Mesothelial cell of epicardium (in vitro differentiated cells): ENCODE measurements around the gene ADRA2C. TPM values are rescaled to one million over a fixed set of nuclear protein-coding genes. Genes with fewer than 3 reads are reported as not detected.

Source experiments
- DNase-seq, 2 experiments: peaks; one replicate each; pipeline ENCODE4 v3.0.0; 2021; ENCODE audit warnings: low spot score in 2 of 2; ENCODE audit not compliant: unreplicated experiment in 2 of 2
- H3K27ac Mint-ChIP-seq: 2 replicates; pipeline ENCODE4 v1.8.0; 2021; ENCODE audit warnings: mixed read lengths
- H3K27me3 Mint-ChIP-seq: 2 replicates; pipeline ENCODE4 v1.8.0; 2021; ENCODE audit warnings: low read depth, mixed read lengths
- H3K36me3 Mint-ChIP-seq: 2 replicates; pipeline ENCODE4 v1.8.0; 2021; ENCODE audit warnings: mixed read lengths
- H3K4me1 Mint-ChIP-seq: 2 replicates; pipeline ENCODE4 v1.8.0; 2021; ENCODE audit warnings: mixed read lengths
- H3K4me3 Mint-ChIP-seq: 2 replicates; pipeline ENCODE4 v1.8.0; 2021; ENCODE audit warnings: mild to moderate bottlenecking, moderate library complexity, mixed read lengths
- H3K9me3 Mint-ChIP-seq: 2 replicates; pipeline ENCODE4 v1.8.0; 2021; ENCODE audit warnings: mixed read lengths
- CTCF ChIP-seq: fragments of 200-600 bp; sonication (generic); IDR thresholded peaks from one replicate; pipeline ENCODE4 v1.5.0; 2021; ENCODE audit warnings: antibody characterized with exemption; ENCODE audit not compliant: unreplicated experiment
- total RNA-seq: library from RNA; stranded (reverse); gene quantifications from 3 replicates; pipeline ENCODE4 v1.2.1, GENCODE V29; 2021

The ADRA2C gene
- total RNA-seq, 1 donor from 2014 or later, result 2.1 TPM

- no peak for TF ChIP-seq CTCF
- H3K9me3 Mint-ChIP-seq, result no peaks in the 10 kb centered on the region
- no peak overlapping the region for H3K4me3 Mint-ChIP-seq
- peaks cover 9% of the 10 kb centered on the region for H3K4me1 Mint-ChIP-seq
- H3K27me3 Mint-ChIP-seq, result peaks cover 35% of the 10 kb centered on the region
- no peak for DNase-seq
- no peak overlapping the region for H3K27ac Mint-ChIP-seq
- H3K36me3 Mint-ChIP-seq, result no peaks in the 10 kb centered on the region
These were observed 36.6 kb downstream of the ADRA2C start for GRCh38 chr4:3802571-3803474.

- H3K4me1 Mint-ChIP-seq, result peaks cover 12% of the 10 kb centered on the region
- DNase-seq, result no peak
- no peak for TF ChIP-seq CTCF
- no peaks in the 10 kb centered on the region for H3K9me3 Mint-ChIP-seq
- no peaks in the 10 kb centered on the region for H3K36me3 Mint-ChIP-seq
- H3K27ac Mint-ChIP-seq, result no peak overlapping the region
- H3K27me3 Mint-ChIP-seq, result peaks cover 38% of the 10 kb centered on the region
- no peak overlapping the region for H3K4me3 Mint-ChIP-seq
These were observed 37.3 kb downstream of the ADRA2C start for GRCh38 chr4:3803475-3803847.

- no peak overlapping the region for H3K4me3 Mint-ChIP-seq
- H3K9me3 Mint-ChIP-seq, result no peaks in the 10 kb centered on the region
- no peak for DNase-seq
- H3K27me3 Mint-ChIP-seq, result peaks cover 40% of the 10 kb centered on the region
- H3K36me3 Mint-ChIP-seq, result no peaks in the 10 kb centered on the region
- no peak for TF ChIP-seq CTCF
- H3K4me1 Mint-ChIP-seq, result peaks cover 12% of the 10 kb centered on the region
- H3K27ac Mint-ChIP-seq, result no peak overlapping the region
These were observed 37.8 kb downstream of the ADRA2C start for GRCh38 chr4:3803946-3804345.

- H3K27me3 Mint-ChIP-seq, result peaks cover 44% of the 10 kb centered on the region
- no peak for DNase-seq
- H3K4me1 Mint-ChIP-seq, result peaks cover 12% of the 10 kb centered on the region
- no peak overlapping the region for H3K4me3 Mint-ChIP-seq
- H3K9me3 Mint-ChIP-seq, result no peaks in the 10 kb centered on the region
- no peaks in the 10 kb centered on the region for H3K36me3 Mint-ChIP-seq
- TF ChIP-seq CTCF, result no peak
- H3K27ac Mint-ChIP-seq, result no peak overlapping the region
These were observed 38.8 kb downstream of the ADRA2C start for GRCh38 chr4:3805026-3805425.

- H3K4me3 Mint-ChIP-seq, result no peak overlapping the region
- H3K4me1 Mint-ChIP-seq, result peaks cover 12% of the 10 kb centered on the region
- H3K36me3 Mint-ChIP-seq, result no peaks in the 10 kb centered on the region
- H3K9me3 Mint-ChIP-seq, result no peaks in the 10 kb centered on the region
- TF ChIP-seq CTCF, result no peak
- no peak for DNase-seq
- H3K27me3 Mint-ChIP-seq, result peaks cover 42% of the 10 kb centered on the region
- H3K27ac Mint-ChIP-seq, result no peak overlapping the region
These were observed 39.5 kb downstream of the ADRA2C start for GRCh38 chr4:3805731-3806130.
